Fibroblast of villous mesenchyme (primary cell): ENCODE measurements around the gene YPEL1. TPM values are rescaled to one million over a fixed set of nuclear protein-coding genes. Genes with fewer than 3 reads are reported as not detected.
"Not testable (repeated sequence)": the region's sequence is repeated elsewhere in the genome, so short reads cannot be mapped to it uniquely, and the experiment has no call there.

ENCODE experiments used
- DNase-seq: peaks from one replicate; pipeline ENCODE4 v3.0.0-alpha.2; 2010; ENCODE audit warnings: low read depth
- H3K4me3 ChIP-seq: 2 replicates; pipeline ENCODE4 v1.5.1; 2011; ENCODE audit warnings: low read depth, mild to moderate bottlenecking, low read length
- CTCF ChIP-seq: IDR thresholded peaks from 2 replicates; pipeline ENCODE4 v1.5.1; 2012; ENCODE audit warnings: low read depth, mild to moderate bottlenecking, low read length; ENCODE audit not compliant: insufficient read depth
- total RNA-seq: library from RNA; depleted of rRNA; stranded (reverse); fragments of >200 nt; gene quantifications from 2 replicates; pipeline ENCODE4 v1.2.3, GENCODE V29; 2012

The YPEL1 gene
- total RNA-seq, 1 donor: under 0.01 TPM

DNA sequence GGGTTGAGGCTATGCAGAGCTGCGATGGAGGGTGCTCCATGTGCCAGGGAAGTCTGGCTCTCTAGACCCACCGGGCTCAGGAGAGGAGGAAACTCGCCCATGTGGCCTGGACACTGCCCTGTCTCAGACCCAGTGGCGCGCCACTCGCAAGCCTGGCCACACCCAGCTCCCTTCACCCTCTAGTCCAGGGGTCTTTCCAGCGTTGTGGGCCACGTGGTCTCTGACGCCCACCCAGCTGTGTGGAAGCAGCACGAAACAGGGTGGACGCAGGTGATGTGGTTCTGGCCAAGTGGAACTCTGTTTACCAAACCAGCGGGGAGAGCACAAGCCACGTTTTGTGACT is 41.6 kb downstream of the YPEL1 start:
- TF ChIP-seq CTCF: no peak
- DNase-seq: no peak

GRCh38 chr22:21693333-21693998 is 42.1 kb downstream of the YPEL1 start:
- no peak for DNase-seq
- TF ChIP-seq CTCF: no peak
- no peak overlapping the region for H3K4me3 ChIP-seq

More for the DNA sequence above, 41.6 kb downstream of the YPEL1 start:
- H3K4me3 ChIP-seq: no peak overlapping the region

DNA sequence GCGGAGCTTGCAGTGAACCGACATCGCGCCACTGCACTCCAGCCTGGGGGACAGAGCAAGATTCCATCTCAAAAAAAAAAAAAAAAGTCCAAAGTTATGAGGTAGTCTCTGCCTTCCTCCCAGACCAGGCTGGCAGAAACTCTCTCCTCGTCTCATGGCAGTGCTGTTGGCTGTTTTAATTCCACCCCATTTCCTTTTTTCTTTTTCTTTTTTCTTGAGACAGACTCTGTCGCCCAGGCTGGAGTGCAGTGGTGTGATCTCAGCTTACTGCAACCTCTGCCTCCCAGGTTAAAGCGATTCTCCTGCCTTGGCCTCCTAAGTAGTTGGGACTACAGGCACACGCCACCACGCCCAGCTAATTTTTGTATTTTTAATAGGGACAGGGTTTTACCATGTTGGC is 42.7 kb downstream of the YPEL1 start:
- DNase-seq, H3K4me3 ChIP-seq: not testable (repeated sequence)

- H3K4me3 ChIP-seq: no peak overlapping the region
- DNase-seq: no peak
- TF ChIP-seq CTCF: no peak
These were observed 43.8 kb downstream of the YPEL1 start for GRCh38 chr22:21691816-21692215.

GRCh38 chr22:21690401-21690801 is 45.2 kb downstream of the YPEL1 start:
- DNase-seq: no peak
- TF ChIP-seq CTCF: no peak
- H3K4me3 ChIP-seq: no peak overlapping the region

GRCh38 chr22:21688706-21689381 is 46.8 kb downstream of the YPEL1 start:
- H3K4me3 ChIP-seq: no peak overlapping the region
- DNase-seq: no peak
- TF ChIP-seq CTCF: no peak

- no peak for TF ChIP-seq CTCF
- H3K4me3 ChIP-seq: no peak overlapping the region
- DNase-seq: no peak
These were observed 47.3 kb downstream of the YPEL1 start for GRCh38 chr22:21688341-21688705.
